GM12878 (cell line): ENCODE data around the gene GCC1. TPM values are rescaled to one million over a fixed set of nuclear protein-coding genes. Genes with fewer than 3 reads are reported as not detected.

ENCODE experiments used
- polyA plus RNA-seq, 11 experiments: library from polyadenylated mRNA; depleted of rRNA in 4 of 11; unstranded in 6 of 11; stranded (reverse) in 5 of 11; fragments of >200 nt; fragmentation: Nextera tagmentation in 4 of 11; fragmentation: Illumina TruSeq in 1 of 11; extraction: Ambion mirVana in 4 of 11; extraction: Trizol in 1 of 11; gene quantifications; 1 replicate in 1 of 11; 2 replicates in 10 of 11; pipeline versions ENCODE4 v1.2.1 to v1.2.3, GENCODE V29; 2011 to 2016; ENCODE audit warnings: inconsistent platforms in 2 of 11, missing spikeins in 2 of 11, low read depth in 1 of 11
- total RNA-seq, 4 experiments: library from RNA; depleted of rRNA in 3 of 4; stranded (reverse); fragments of >200 nt in 3 of 4; fragmentation: Illumina TruSeq in 1 of 4; extraction: Trizol in 1 of 4; gene quantifications; 2 replicates each; pipeline versions ENCODE4 v1.2.1 to v1.2.3, GENCODE V29; 2013 to 2021

GCC1 gene
- total and polyA plus RNA-seq, 10 of the 15 experiments (the other 5 are each of a cell fraction or from before 2014, with no cell fraction given), result 1.8 to 17.2 (median 9.0) TPM

Other genes with a start within 250 kb of the GCC1 start
- gene ZNF800, start 192.9 kb downstream of the GCC1 start, total RNA-seq (2014; rRNA removed), result 14.5 and 16.7 TPM in 2 replicates
- gene ZNF800, start 192.9 kb downstream of the GCC1 start, total RNA-seq (2014; rRNA removed; fragmentation: Illumina TruSeq; extraction: Trizol), result 33.9 and 34.3 TPM in 2 replicates
- gene ZNF800, start 192.9 kb downstream of the GCC1 start, total RNA-seq (2021), result 28.5 and 31.2 TPM in 2 replicates
- gene ZNF800, start 192.9 kb downstream of the GCC1 start, polyA plus RNA-seq (2011; rRNA removed), result 23.0 and 31.8 TPM in 2 replicates
- gene ZNF800, start 192.9 kb downstream of the GCC1 start, polyA plus RNA-seq (2014; fragmentation: Illumina TruSeq; extraction: Trizol), result 24.5 and 38.1 TPM in 2 replicates
- 1 to 10 TPM; 6.8 to 7.4 TPM for gene ZNF800, start 192.9 kb downstream of the GCC1 start, polyA plus RNA-seq (2014; fragmentation: Nextera tagmentation; extraction: Ambion mirVana)
- gene ZNF800, start 192.9 kb downstream of the GCC1 start, polyA plus RNA-seq (2014; rRNA removed), result 11.0 and 11.8 TPM in 2 replicates
- gene ZNF800, start 192.9 kb downstream of the GCC1 start, polyA plus RNA-seq (2016; fragmentation: Nextera tagmentation; extraction: Ambion mirVana), result 10 to 100 TPM; 26.6 to 27.6 TPM
- 146 and 158 TPM in 2 replicates for gene ARF5, start 2.8 kb upstream of the GCC1 start, total RNA-seq (2014; rRNA removed)
- 73.6 and 84.8 TPM in 2 replicates for gene ARF5, start 2.8 kb upstream of the GCC1 start, total RNA-seq (2014; rRNA removed; fragmentation: Illumina TruSeq; extraction: Trizol)
- gene ARF5, start 2.8 kb upstream of the GCC1 start, total RNA-seq (2021), result 118 and 128 TPM in 2 replicates
- gene ARF5, start 2.8 kb upstream of the GCC1 start, polyA plus RNA-seq (2011; rRNA removed), result 135 and 210 TPM in 2 replicates
- 80.0 and 86.1 TPM in 2 replicates for gene ARF5, start 2.8 kb upstream of the GCC1 start, polyA plus RNA-seq (2014; fragmentation: Illumina TruSeq; extraction: Trizol)
- 10 to 100 TPM; 11.0 to 18.0 TPM for gene ARF5, start 2.8 kb upstream of the GCC1 start, polyA plus RNA-seq (2014; fragmentation: Nextera tagmentation; extraction: Ambion mirVana)
- gene ARF5, start 2.8 kb upstream of the GCC1 start, polyA plus RNA-seq (2014; rRNA removed), result 197 and 211 TPM in 2 replicates
- gene ARF5, start 2.8 kb upstream of the GCC1 start, polyA plus RNA-seq (2016; fragmentation: Nextera tagmentation; extraction: Ambion mirVana), result 100 to 1,000 TPM; 143 to 156 TPM
- 0.90 and 1.0 TPM in 2 replicates for gene FSCN3, start 8.1 kb upstream of the GCC1 start, total RNA-seq (2014; rRNA removed)
- 0.31 and 0.69 TPM in 2 replicates for gene FSCN3, start 8.1 kb upstream of the GCC1 start, total RNA-seq (2014; rRNA removed; fragmentation: Illumina TruSeq; extraction: Trizol)
- 0.69 TPM in 1 of 2 replicates, not detected in the other for gene FSCN3, start 8.1 kb upstream of the GCC1 start, total RNA-seq (2021)
- 0.48 and 0.60 TPM in 2 replicates for gene FSCN3, start 8.1 kb upstream of the GCC1 start, polyA plus RNA-seq (2011; rRNA removed)
- gene FSCN3, start 8.1 kb upstream of the GCC1 start, polyA plus RNA-seq (2014; fragmentation: Illumina TruSeq; extraction: Trizol), result 0.73 TPM in 1 of 2 replicates, not detected in the other
- gene FSCN3, start 8.1 kb upstream of the GCC1 start, polyA plus RNA-seq (2014; fragmentation: Nextera tagmentation; extraction: Ambion mirVana), result under 1 TPM in 1 of 2 experiments, not detected in 1; 0.29 TPM
- 0.58 and 1.1 TPM in 2 replicates for gene FSCN3, start 8.1 kb upstream of the GCC1 start, polyA plus RNA-seq (2014; rRNA removed)
- under 1 TPM in 1 of 2 experiments, not detected in 1; 0.28 TPM for gene FSCN3, start 8.1 kb upstream of the GCC1 start, polyA plus RNA-seq (2016; fragmentation: Nextera tagmentation; extraction: Ambion mirVana)
- not detected in 2 replicates for gene PAX4, start 32.5 kb upstream of the GCC1 start, total RNA-seq (2014; rRNA removed)
- gene PAX4, start 32.5 kb upstream of the GCC1 start, total RNA-seq (2014; rRNA removed; fragmentation: Illumina TruSeq; extraction: Trizol), result not detected in 2 replicates
- gene PAX4, start 32.5 kb upstream of the GCC1 start, total RNA-seq (2021), result not detected in 2 replicates
- gene PAX4, start 32.5 kb upstream of the GCC1 start, polyA plus RNA-seq (2011; rRNA removed), result 0.14 and 0.27 TPM in 2 replicates
- not detected in 2 replicates for gene PAX4, start 32.5 kb upstream of the GCC1 start, polyA plus RNA-seq (2014; fragmentation: Illumina TruSeq; extraction: Trizol)
- not detected for gene PAX4, start 32.5 kb upstream of the GCC1 start, polyA plus RNA-seq (2014; fragmentation: Nextera tagmentation; extraction: Ambion mirVana)
- not detected in 2 replicates for gene PAX4, start 32.5 kb upstream of the GCC1 start, polyA plus RNA-seq (2014; rRNA removed)
- gene PAX4, start 32.5 kb upstream of the GCC1 start, polyA plus RNA-seq (2016; fragmentation: Nextera tagmentation; extraction: Ambion mirVana), result not detected
- 172 and 173 TPM in 2 replicates for gene SND1, start 66.6 kb upstream of the GCC1 start, total RNA-seq (2014; rRNA removed)
- gene SND1, start 66.6 kb upstream of the GCC1 start, total RNA-seq (2014; rRNA removed; fragmentation: Illumina TruSeq; extraction: Trizol), result 137 and 139 TPM in 2 replicates
- gene SND1, start 66.6 kb upstream of the GCC1 start, total RNA-seq (2021), result 269 and 270 TPM in 2 replicates
- gene SND1, start 66.6 kb upstream of the GCC1 start, polyA plus RNA-seq (2011; rRNA removed), result 130 and 139 TPM in 2 replicates
- 152 and 163 TPM in 2 replicates for gene SND1, start 66.6 kb upstream of the GCC1 start, polyA plus RNA-seq (2014; fragmentation: Illumina TruSeq; extraction: Trizol)
- 10 to 100 TPM; 52.4 to 70.0 TPM for gene SND1, start 66.6 kb upstream of the GCC1 start, polyA plus RNA-seq (2014; fragmentation: Nextera tagmentation; extraction: Ambion mirVana)
- 138 and 161 TPM in 2 replicates for gene SND1, start 66.6 kb upstream of the GCC1 start, polyA plus RNA-seq (2014; rRNA removed)
- gene SND1, start 66.6 kb upstream of the GCC1 start, polyA plus RNA-seq (2016; fragmentation: Nextera tagmentation; extraction: Ambion mirVana), result 100 to 1,000 TPM; 214 to 230 TPM